ENCODE measurements around the gene FBXL14. TPM values are rescaled to one million over a fixed set of nuclear protein-coding genes. Genes with fewer than 3 reads are reported as not detected.

The FBXL14 gene
- total and polyA plus RNA-seq, 3 experiments from 2014 or later, result 20.5 to 30.4 (median 22.1) TPM

DNA sequence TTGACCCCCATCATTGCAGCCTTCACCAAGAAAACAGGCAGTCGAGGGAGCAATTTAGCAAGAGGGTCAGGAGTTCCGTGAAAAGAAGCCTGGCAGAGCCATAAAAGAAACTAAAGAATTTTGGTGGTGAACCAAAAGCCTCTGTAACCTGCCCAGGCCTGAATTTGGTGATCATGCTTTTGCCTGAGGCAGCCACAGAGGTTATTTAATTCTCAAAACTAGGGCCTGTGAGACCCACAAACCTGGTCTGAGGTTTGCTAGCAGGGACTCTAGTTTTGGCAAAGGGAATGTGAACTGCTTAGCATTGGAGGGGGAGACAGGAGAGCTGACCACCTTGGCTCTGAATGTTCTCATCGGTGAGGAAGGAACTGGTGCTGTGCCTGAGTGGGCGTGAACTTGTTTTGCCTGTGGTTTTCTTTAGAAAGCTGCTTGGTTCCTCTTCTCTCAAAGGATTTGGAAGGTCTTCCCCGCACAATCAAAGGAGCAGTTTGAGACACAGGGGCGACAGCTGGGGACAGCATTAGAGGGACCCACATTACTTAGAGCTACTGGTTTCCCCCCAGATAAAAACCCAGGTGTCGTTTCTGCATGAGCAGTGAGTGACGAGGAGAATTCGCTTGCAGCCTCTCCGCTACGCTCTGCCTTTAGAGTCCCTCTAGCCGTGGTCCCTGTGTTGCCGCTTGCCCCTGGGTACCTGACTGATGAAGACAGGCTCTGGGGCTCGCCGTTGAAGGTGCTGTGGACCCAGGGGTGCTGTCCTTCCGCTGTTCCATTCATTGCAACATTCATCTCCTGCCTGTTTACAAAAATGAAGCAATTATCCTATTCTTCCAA is 22.1 kb upstream of the FBXL14 start:
- peaks cover 14 to 29% of the 10 kb centered on the region in 2 donors for H3K27me3 Mint-ChIP-seq
- H3K27ac Mint-ChIP-seq, result no peak overlapping the region
- Histone ChIP-seq H3K27ac (ENCODE audit: low read depth, low read length) (no peak overlapping the region), H3K9me3 (ENCODE audit: low read length) (no peaks in the 10 kb centered on the region), H3K27me3 (ENCODE audit: insufficient read depth, low read length, poor library complexity, severe bottlenecking) (no peaks in the 10 kb centered on the region), H3K4me3 (ENCODE audit: low read length) (no peak overlapping the region), H3K4me1 (ENCODE audit: insufficient read depth, low read length) (no peaks in the 10 kb centered on the region), H3K36me3 (ENCODE audit: insufficient read depth, low read length) (no peaks in the 10 kb centered on the region)
- peaks cover 0 to 2% (median 0%) of the 10 kb centered on the region in 5 donors for H3K9me3 Mint-ChIP-seq
- no peaks in the 10 kb centered on the region for H3K4me1 Mint-ChIP-seq
- DNase-seq, result no peak
- POLR2A ChIA-PET, result interaction anchor here (0.6 kb wide), 1 partner anchor 440 kb away, joined by 3 read pairs; no protein-coding TSS in a partner anchor
- no peaks in the 10 kb centered on the region for H3K36me3 Mint-ChIP-seq
- H3K4me3 Mint-ChIP-seq, result no peak overlapping the region
- CTCF ChIA-PET, result interaction anchor here (3.8 kb wide), 1 partner anchor 11 kb away, joined by 12 read pairs; no protein-coding TSS in a partner anchor

DNA sequence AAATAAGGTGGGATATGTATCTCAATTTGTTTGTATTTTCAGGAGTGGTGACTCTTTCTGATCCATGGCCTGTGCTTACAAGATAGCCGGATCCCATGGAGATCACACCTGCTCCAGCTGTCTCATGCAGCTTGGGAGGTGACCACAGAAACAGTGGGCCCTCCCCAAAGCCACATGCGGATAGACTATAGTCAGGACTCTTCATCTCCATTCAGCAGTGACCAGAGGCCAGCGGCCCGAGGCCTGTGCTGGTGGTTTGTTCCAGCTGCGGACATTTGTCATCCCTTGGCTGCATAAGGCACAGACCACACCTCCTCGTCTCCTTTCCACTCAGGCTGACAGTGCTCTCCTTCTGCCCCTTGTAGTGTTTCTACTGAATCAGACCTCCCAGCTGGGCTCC is 20.0 kb upstream of the FBXL14 start:
- Mint-ChIP-seq H3K4me3 (no peak overlapping the region), H3K4me1 (no peaks in the 10 kb centered on the region), H3K36me3 (no peaks in the 10 kb centered on the region), H3K9me3 (peaks cover 0 to 2% (median 0%) of the 10 kb centered on the region in 5 donors), H3K27me3 (peaks cover 11 to 26% of the 10 kb centered on the region in 2 donors), H3K27ac (no peak overlapping the region)
- no peak overlapping the region for H3K27ac ChIP-seq (ENCODE audit: low read depth, low read length)
- no peak for DNase-seq
- H3K27me3 ChIP-seq (ENCODE audit: insufficient read depth, low read length, poor library complexity, severe bottlenecking), result no peaks in the 10 kb centered on the region
- ChIA-PET CTCF (interaction anchor here (3.8 kb wide), 1 partner anchor 8 kb away, joined by 12 read pairs; no protein-coding TSS in a partner anchor), POLR2A (no interaction called here)
- H3K4me1 ChIP-seq (ENCODE audit: insufficient read depth, low read length), result no peaks in the 10 kb centered on the region
- H3K4me3 ChIP-seq (ENCODE audit: low read length), result no peak overlapping the region
- H3K36me3 ChIP-seq (ENCODE audit: insufficient read depth, low read length), result no peaks in the 10 kb centered on the region
- H3K9me3 ChIP-seq (ENCODE audit: low read length), result no peaks in the 10 kb centered on the region

DNA sequence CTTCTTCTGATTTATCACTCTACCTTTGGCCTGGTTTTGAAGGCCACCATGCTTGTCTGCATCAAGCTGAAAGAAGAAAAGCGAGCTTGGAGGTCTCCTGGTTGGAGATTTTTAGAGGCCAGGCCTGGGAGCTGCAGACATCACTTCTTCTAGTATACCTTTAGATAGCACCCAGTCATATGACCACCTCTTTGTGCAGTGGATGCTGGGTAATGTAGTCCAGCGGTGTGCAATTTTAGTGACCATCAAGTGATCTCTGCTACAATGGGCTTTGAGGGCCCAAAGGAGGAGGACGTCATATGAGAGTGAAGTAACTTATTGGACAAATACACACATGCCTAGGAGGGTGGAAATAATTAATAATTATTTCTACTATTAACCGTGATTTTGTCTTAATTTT is 19.5 kb upstream of the FBXL14 start:
- Histone ChIP-seq H3K36me3 (ENCODE audit: insufficient read depth, low read length) (no peaks in the 10 kb centered on the region), H3K9me3 (ENCODE audit: low read length) (no peaks in the 10 kb centered on the region), H3K27me3 (ENCODE audit: insufficient read depth, low read length, poor library complexity, severe bottlenecking) (no peaks in the 10 kb centered on the region), H3K4me3 (ENCODE audit: low read length) (no peak overlapping the region), H3K4me1 (ENCODE audit: insufficient read depth, low read length) (no peaks in the 10 kb centered on the region), H3K27ac (ENCODE audit: low read depth, low read length) (no peak overlapping the region)
- Mint-ChIP-seq H3K27ac (no peak overlapping the region), H3K9me3 (peaks cover 0 to 2% (median 0%) of the 10 kb centered on the region in 5 donors), H3K4me1 (no peaks in the 10 kb centered on the region), H3K36me3 (no peaks in the 10 kb centered on the region), H3K4me3 (no peak overlapping the region), H3K27me3 (peaks cover 7 to 22% of the 10 kb centered on the region in 2 donors)
- POLR2A ChIA-PET, result no interaction called here
- CTCF ChIA-PET, result interaction anchor here (3.8 kb wide), 1 partner anchor 8 kb away, joined by 12 read pairs; no protein-coding TSS in a partner anchor
- no peak for DNase-seq

DNA sequence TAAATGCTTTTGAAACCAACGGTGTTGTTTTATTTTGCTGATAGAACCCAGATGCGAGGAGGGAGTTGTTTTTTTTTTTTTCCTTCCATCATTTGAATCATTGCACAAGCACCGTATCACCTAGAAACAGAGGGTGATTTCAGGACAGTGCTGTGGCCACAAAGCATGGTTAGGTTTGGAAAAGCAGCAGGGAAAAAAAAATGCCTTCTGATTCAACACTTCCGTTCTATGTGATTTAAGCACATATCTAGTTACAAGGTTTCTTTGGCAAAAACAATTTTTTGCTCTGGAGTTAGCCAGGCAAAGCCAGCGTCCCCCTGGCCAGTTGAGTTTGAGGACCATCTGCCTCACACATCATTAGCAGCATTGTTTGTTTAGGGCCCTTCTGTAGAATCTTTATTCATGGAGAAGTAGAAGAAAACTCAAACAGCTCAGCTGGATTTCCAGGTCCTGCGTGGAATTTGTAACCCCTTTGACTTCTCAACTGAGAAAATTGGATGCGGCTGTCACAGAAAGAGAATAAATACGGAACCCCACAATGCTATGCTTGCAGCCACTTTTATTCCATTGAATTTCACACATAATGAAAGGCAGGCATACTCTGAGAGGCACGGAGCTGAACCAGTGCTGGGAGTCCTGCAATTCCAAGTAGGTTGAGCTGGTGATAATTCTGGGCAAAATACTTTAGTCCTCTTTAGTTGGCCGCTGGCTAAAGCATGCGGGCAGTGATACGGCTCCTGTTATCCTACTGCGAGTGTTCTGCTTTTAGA is 17.6 kb upstream of the FBXL14 start:
- no peaks in the 10 kb centered on the region for H3K27me3 ChIP-seq (ENCODE audit: insufficient read depth, low read length, poor library complexity, severe bottlenecking)
- no peak for DNase-seq
- Mint-ChIP-seq H3K4me1 (no peaks in the 10 kb centered on the region), H3K36me3 (no peaks in the 10 kb centered on the region), H3K9me3 (no peaks in the 10 kb centered on the region), H3K27me3 (peaks cover 5 to 18% of the 10 kb centered on the region in 2 donors), H3K4me3 (no peak overlapping the region), H3K27ac (peak overlapping the region in 1 of 8 donors; percentile 38)
- H3K27ac ChIP-seq (ENCODE audit: low read depth, low read length), result no peak overlapping the region
- no peaks in the 10 kb centered on the region for H3K4me1 ChIP-seq (ENCODE audit: insufficient read depth, low read length)
- CTCF ChIA-PET, result interaction anchor here (0.8 to 1.8 kb wide), 3 partner anchors 23 to 494 kb away, joined by 3 to 6 read pairs (median 5); no protein-coding TSS in a partner anchor
- H3K4me3 ChIP-seq (ENCODE audit: low read length), result no peak overlapping the region
- no peaks in the 10 kb centered on the region for H3K9me3 ChIP-seq (ENCODE audit: low read length)
- no peaks in the 10 kb centered on the region for H3K36me3 ChIP-seq (ENCODE audit: insufficient read depth, low read length)
- POLR2A ChIA-PET, result no interaction called here

- Histone ChIP-seq H3K4me1 (ENCODE audit: insufficient read depth, low read length) (peaks cover 7% of the 10 kb centered on the region), H3K9me3 (ENCODE audit: low read length) (no peaks in the 10 kb centered on the region), H3K27me3 (ENCODE audit: insufficient read depth, low read length, poor library complexity, severe bottlenecking) (no peaks in the 10 kb centered on the region), H3K4me3 (ENCODE audit: low read length) (no peak overlapping the region), H3K36me3 (ENCODE audit: insufficient read depth, low read length) (no peaks in the 10 kb centered on the region), H3K27ac (ENCODE audit: low read depth, low read length) (no peak overlapping the region)
- Mint-ChIP-seq H3K4me1 (peaks cover 7 to 8% (median 8%) of the 10 kb centered on the region in 3 donors), H3K36me3 (no peaks in the 10 kb centered on the region), H3K27me3 (peaks cover 7 to 18% of the 10 kb centered on the region in 2 donors), H3K27ac (no peak overlapping the region), H3K9me3 (no peaks in the 10 kb centered on the region), H3K4me3 (no peak overlapping the region)
- ChIA-PET POLR2A (no interaction called here), CTCF (no interaction called here)
- DNase-seq, result no peak
Observed at GRCh38 chr12:1610072-1610643, 15.8 kb upstream of the FBXL14 start.

- ChIA-PET CTCF (interaction anchor here (4.4 kb wide), 2 partner anchors 25 to 491 kb away, joined by 24 to 70 read pairs; no protein-coding TSS in a partner anchor), POLR2A (no interaction called here)
- H3K4me1 Mint-ChIP-seq, result peaks cover 12 to 15% (median 12%) of the 10 kb centered on the region in 3 donors
- H3K36me3 Mint-ChIP-seq, result no peaks in the 10 kb centered on the region
- no peak overlapping the region for H3K27ac Mint-ChIP-seq
- H3K9me3 Mint-ChIP-seq, result no peaks in the 10 kb centered on the region
- Histone ChIP-seq H3K4me3 (ENCODE audit: low read length) (no peak overlapping the region), H3K9me3 (ENCODE audit: low read length) (no peaks in the 10 kb centered on the region), H3K36me3 (ENCODE audit: insufficient read depth, low read length) (no peaks in the 10 kb centered on the region), H3K27me3 (ENCODE audit: insufficient read depth, low read length, poor library complexity, severe bottlenecking) (no peaks in the 10 kb centered on the region), H3K27ac (ENCODE audit: low read depth, low read length) (no peak overlapping the region), H3K4me1 (ENCODE audit: insufficient read depth, low read length) (peaks cover 7% of the 10 kb centered on the region)
- peaks cover 5 to 18% of the 10 kb centered on the region in 2 donors for H3K27me3 Mint-ChIP-seq
- no peak for DNase-seq
- no peak overlapping the region for H3K4me3 Mint-ChIP-seq
Observed at GRCh38 chr12:1608713-1609119, 14.3 kb upstream of the FBXL14 start.

- no peaks in the 10 kb centered on the region for H3K36me3 ChIP-seq (ENCODE audit: insufficient read depth, low read length)
- H3K27me3 Mint-ChIP-seq, result peaks cover 5 to 18% of the 10 kb centered on the region in 2 donors
- no peak overlapping the region for H3K4me3 Mint-ChIP-seq
- no peaks in the 10 kb centered on the region for H3K27me3 ChIP-seq (ENCODE audit: insufficient read depth, low read length, poor library complexity, severe bottlenecking)
- CTCF ChIA-PET, result interaction anchor here (4.4 kb wide), 2 partner anchors 25 to 490 kb away, joined by 24 to 70 read pairs; no protein-coding TSS in a partner anchor
- no peak for DNase-seq
- no peak overlapping the region for H3K4me3 ChIP-seq (ENCODE audit: low read length)
- no peaks in the 10 kb centered on the region for H3K9me3 ChIP-seq (ENCODE audit: low read length)
- no peaks in the 10 kb centered on the region for H3K9me3 Mint-ChIP-seq
- H3K4me1 ChIP-seq (ENCODE audit: insufficient read depth, low read length), result peaks cover 7% of the 10 kb centered on the region
- peaks cover 12 to 16% (median 14%) of the 10 kb centered on the region in 3 donors for H3K4me1 Mint-ChIP-seq
- no peak overlapping the region for H3K27ac ChIP-seq (ENCODE audit: low read depth, low read length)
- H3K36me3 Mint-ChIP-seq, result no peaks in the 10 kb centered on the region
- no peak overlapping the region for H3K27ac Mint-ChIP-seq
- POLR2A ChIA-PET, result no interaction called here
Observed at GRCh38 chr12:1607940-1608712, 13.7 kb upstream of the FBXL14 start.

All from CD8-positive, alpha-beta memory T cell (primary cell).